ENCODE measurements around the gene MCTP1.
"Not testable (repeated sequence)": the region's sequence is repeated elsewhere in the genome, so short reads cannot be mapped to it uniquely, and the experiment has no call there.

MCTP1 gene

DNA sequence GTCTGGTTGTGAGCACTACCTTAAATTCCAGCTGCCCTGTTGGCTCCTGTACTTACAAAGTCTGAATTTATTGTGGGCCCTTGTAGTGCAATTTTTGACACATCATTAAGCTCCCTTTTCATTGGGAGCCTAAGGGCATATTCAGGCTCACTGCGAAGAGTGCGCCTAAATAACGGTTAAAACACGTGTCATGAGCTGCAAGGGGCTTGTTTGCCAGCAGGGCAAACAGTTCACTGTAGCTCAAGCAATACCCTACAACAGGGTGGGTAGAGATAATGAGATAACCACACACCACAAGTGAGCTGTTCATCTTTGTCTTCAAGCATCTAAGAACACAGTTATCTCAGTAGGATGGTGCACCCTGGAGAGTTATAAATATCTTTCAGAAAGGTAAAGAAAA is 452.2 kb downstream of the MCTP1 start:
- FAIRE-seq (no peak), DNase-seq (ENCODE audit: low spot score) (no peak)

DNA sequence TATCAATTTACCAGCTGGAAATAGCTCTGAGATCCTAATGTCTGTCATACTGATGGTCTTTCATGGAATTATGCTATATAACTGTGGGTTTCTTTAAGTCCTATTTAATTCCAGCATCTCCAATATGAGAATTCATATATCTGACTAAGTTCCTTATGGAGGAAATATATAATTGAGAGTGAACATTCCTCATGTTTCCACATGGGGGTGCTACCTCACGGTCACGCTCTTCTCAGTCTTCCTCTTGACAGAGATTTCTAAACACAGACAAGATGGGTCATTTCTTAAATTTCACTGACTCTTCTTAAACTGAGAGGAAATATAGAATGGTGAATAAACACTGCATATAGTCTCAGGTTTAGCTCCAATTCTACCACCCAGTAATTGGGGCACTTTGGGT is 454.4 kb downstream of the MCTP1 start:
- no peak for DNase-seq (ENCODE audit: low spot score)
- no peak for FAIRE-seq

DNA sequence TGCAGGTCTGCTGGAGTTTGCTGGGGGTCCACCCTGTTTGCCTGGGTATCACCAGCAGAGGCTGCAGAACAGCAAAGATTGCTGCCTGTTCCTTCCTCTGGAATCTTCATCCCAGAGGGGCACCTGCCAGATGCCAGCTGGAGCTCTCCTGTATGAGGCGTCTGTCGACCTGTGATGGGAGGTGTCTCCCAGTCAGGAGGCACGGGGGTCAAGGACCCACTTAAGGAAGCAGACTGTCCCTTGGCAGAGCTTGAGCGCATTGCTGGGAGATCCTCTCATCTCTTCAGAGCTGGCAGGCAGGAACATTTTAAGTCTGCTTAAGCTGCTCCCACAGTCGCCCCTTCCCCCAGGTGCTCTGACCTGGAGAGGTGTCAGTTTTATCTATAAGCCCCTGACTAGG is 456.7 kb downstream of the MCTP1 start:
- not testable (repeated sequence) for FAIRE-seq; DNase-seq (ENCODE audit: low spot score)

DNA sequence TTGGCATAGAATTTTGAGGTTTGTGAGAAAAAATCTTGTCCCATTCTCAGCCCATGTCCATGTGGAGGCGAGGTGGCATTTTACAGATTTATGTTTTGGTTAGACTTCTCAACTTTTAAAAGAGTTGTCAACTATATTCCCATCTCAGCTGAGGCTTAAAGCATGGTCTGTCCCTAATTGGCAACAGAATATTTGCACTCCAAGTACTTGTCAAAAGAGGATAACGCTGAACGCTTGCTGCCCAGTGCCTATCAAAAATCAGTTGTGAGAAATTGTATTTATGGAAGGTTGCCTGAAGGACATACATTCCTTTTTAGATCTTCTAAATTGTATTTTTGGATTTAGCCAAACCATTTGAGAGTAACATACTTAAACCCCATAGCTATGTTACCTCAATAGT is 464.4 kb downstream of the MCTP1 start:
- FAIRE-seq (no peak), DNase-seq (ENCODE audit: low spot score) (no peak)

DNA sequence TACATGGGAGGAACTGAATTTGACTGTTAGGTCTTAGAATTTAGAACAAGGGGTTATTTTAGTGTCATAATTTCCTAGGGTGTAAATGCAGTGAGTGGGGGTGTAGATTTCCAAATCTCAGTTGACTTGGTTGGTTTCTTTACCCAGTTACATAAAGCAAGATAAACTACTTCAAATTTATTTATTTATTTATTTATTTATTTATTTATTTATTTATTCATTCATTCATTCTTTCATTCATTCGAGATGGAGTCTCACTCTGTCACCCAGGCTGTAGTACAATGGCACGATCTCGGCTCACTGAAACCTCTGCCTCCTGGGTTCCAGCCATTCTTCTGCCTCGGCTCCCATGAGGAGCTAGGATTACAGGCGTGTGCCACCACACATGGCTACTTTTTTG is 466.0 kb downstream of the MCTP1 start:
- FAIRE-seq (no peak), DNase-seq (ENCODE audit: low spot score) (no peak)

DNA sequence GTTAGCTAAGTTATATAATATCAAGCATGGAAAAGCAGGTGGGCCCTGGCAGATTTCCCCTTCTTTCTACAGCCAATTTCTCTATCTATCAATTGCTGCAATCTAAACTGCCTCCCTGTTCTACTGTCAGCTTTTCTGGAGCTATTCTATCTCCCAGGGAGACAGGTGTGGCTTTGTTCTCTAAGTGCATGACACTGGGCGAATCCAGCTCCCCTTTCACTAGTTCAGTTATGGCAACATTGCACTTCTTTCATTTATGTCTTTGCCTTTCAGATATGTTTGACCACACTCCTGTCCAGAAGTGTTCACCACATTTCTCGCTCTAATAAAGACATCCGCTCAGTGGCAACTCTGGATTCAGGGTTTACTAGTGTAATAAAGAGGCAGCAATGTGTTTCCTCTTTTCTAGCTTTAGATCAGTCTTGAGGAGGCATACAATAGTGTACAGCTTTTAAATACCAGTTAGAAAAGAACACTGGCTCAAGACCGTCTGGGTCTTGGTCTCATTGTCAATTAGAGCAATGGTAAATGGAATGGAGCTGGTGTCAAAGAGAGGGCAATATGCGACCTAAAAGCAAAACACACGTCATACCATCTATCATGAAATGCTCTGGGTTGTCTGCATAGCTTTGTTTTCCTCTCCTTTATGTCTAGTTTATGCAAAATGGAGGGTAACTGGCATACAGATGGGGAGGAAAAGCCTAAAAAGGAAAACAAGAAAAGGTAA is 469.4 kb downstream of the MCTP1 start:
- FAIRE-seq (no peak), DNase-seq (ENCODE audit: low spot score) (no peak)

DNA sequence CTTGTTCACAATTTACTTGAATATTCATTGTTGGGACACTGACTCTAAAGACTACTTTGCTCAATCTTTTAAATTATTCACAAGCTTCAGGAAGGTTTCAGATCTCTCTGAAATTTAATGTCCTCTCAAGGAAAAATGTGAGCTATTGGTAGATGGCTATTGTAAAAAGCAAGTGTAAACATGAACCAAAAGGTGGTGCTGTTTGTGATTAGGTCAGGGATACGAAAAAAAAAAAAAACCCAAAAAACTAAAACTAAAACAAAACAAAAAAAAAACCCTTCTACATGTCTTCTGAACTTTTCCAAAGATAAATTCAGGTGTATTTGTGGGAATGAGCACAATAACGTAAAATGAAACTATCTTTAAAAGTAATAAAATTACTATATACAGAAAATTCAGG is 472.7 kb downstream of the MCTP1 start:
- no peak for FAIRE-seq
- DNase-seq (ENCODE audit: low spot score): no peak

DNA sequence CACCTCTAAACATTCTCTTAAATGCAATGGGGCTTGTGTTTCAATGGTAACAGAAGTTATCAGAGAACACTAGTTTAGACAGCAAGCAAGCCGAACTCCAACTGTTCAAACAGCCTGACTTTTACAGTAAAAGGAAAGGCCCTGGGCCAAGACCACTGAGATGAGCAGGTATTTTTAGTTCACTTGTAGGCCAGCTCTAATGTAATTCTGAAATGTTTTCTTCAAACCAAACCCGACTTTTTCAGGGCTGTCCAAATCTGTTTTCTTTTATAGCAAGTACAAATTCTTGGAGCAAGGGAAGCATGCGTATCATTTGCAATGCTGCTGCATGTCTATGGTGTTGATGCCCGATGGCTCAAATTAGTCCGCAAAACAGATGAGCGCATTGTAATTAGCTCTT is 473.6 kb downstream of the MCTP1 start:
- peak; percentile 35 for FAIRE-seq
- no peak for DNase-seq (ENCODE audit: low spot score)

DNA sequence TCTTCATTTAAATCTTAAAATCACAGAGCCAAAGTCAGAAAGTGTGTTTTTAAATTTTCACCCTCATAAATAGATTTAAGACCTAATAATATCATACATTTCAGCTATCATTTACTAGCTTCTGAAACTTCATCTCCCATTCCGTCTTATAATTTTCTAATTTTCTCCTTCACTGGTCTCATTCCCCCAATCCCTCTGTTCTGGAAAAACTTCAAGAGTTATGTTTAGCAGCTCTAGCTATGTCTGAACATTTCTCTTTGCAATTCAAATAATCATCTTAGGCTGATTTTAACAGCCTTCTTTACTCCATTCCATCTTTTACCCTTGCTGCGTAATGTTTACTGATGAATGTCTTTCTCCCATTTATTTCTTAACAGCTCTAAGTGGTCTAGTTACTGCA is 474.0 kb downstream of the MCTP1 start:
- FAIRE-seq: no peak
- DNase-seq (ENCODE audit: low spot score): no peak

DNA sequence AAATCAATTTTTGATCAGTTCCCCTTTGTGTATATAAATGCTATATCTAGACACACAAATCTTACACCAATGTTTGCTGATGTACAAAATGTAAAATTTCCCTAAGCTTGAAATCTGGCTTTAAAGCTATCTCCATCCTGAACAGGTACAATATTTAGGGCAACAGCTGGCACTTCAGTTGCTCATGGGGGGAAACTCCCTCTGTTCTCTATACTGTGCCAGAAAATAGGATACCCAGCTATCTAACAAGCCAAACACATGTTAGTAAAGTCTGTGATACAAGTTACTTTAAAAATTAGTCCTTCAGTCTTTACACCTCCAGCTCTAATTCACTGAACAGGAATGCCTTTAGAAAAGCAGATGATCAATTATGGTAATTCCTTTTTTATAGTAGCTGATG is 474.6 kb downstream of the MCTP1 start:
- DNase-seq (ENCODE audit: low spot score) (no peak), FAIRE-seq (no peak)

- FAIRE-seq: no peak
- DNase-seq (ENCODE audit: low spot score): no peak
Measured at GRCh38 chr5:94808497-94808896, 476.4 kb downstream of the MCTP1 start.

- FAIRE-seq (no peak), DNase-seq (ENCODE audit: low spot score) (no peak)
Measured at GRCh38 chr5:94807985-94808384, 476.9 kb downstream of the MCTP1 start.

DNA sequence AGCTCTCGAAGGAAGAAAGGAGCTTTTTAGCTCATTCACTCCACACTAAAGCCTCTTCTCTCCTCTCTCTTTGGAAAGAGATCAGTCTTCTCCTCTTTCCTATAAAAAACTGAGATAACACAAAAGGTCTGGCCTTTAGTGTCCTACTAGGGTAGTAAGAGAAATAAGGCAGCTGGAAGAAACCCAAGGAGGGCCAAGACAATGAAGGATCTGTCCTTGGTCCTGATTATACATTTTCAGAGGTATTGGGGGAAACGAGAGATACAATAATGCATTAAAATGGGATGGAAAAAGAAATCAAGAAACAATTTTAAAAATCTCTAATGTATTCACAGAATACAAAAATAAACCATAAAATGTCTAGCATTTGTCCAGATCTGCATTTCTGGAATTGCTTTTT is 482.4 kb downstream of the MCTP1 start:
- DNase-seq (ENCODE audit: low spot score) (no peak), FAIRE-seq (no peak)

- DNase-seq (ENCODE audit: low spot score) (no peak), FAIRE-seq (no peak)
Measured at GRCh38 chr5:94796586-94796985, 488.3 kb downstream of the MCTP1 start.

DNA sequence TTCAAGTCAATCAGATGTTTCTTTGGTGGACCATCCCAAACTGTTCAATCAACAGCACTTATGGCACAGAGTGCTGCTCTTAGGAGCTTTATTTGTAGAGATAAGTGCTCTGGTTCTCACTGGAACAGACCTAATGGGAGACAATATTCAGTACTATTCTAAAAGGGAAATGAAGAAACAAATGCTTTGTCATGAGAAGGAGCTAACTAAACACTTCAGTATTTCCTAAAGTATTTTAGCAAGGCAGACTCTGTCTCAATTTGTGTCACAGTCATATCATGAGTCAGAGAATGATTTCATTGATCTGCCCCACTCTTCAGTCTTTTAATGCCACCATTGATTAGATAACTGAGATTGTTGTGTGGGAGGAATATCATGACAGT is 491.1 kb downstream of the MCTP1 start:
- DNase-seq (ENCODE audit: low spot score): no peak
- no peak for FAIRE-seq

- DNase-seq (ENCODE audit: low spot score) (peak; percentile 27), FAIRE-seq (no peak)
Measured at GRCh38 chr5:94793113-94793815, 491.6 kb downstream of the MCTP1 start.

DNA sequence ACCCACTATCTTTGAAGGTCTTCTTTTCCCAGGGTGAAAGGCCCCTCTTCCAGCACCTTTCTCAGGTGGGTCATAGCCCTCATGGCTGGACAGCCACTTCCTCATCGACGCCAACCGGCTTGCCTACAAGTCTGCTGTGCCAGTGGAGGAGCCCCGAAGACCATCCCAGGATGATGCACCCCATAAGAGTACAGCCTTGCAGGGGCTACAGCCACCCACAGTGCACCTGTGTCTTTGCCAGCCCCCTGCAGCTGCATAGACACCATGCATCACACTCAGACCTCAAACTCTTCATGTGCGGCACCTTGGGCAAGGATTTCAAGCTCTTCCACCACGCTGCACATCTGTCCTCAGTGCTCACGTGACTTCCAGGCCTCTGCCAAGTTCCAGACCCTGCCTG is 493.1 kb downstream of the MCTP1 start:
- DNase-seq (ENCODE audit: low spot score) (no peak), FAIRE-seq (no peak)

GRCh38 chr5:94788527-94788926 is 496.4 kb downstream of the MCTP1 start:
- DNase-seq (ENCODE audit: low spot score) (peak; percentile 20), FAIRE-seq (no peak)

DNA sequence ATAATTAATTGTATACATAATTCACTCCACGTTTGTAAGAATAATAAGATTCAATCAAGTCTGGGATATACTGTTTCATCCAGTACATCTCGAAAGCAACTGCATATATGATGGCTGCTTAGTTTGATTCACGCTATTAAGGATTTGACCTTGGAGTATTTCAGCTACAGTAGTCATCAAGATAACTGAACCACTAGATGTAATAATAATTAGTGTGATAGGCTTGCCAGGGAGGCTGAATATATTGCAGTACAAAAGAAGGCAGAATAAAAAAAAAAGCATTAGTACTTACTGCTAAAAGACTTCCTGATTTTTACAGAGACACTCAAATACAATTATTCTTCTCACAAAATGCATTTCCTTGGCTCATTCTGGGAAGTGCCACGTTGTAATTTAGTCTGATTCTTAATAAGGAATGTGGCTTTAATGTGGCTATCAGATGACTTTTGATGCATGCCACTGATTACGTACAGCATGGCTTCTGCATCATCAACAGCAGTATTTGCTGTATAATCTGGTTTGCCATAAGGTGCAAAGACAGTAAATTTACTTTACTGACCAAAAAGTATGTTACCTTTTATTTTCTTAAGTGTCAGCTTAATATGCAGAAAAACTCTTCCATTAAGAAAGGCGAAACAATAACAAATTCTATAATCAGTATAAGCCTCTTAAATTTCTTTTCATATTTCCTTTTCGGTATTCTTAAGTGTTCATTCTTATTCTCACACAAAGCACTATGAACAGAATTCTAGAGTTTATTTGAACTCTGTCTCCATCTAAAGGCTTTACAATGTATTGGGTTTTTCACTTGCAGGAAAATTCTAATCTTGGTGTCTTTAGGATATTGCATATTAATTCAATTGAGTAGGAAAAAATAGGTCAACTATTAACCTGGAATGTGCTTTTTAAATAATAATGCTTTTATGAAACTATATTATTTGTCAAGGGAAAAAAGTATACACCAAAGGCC is 500.1 kb downstream of the MCTP1 start:
- DNase-seq (ENCODE audit: low spot score) (no peak), FAIRE-seq (no peak)

GRCh38 chr5:94782383-94782782 is 502.5 kb downstream of the MCTP1 start:
- FAIRE-seq (no peak), DNase-seq (ENCODE audit: low spot score) (no peak)

- DNase-seq (ENCODE audit: low spot score) (no peak), FAIRE-seq (no peak)
Measured at GRCh38 chr5:94779684-94780083, 505.2 kb downstream of the MCTP1 start.

GRCh38 chr5:94778732-94779131 is 506.2 kb downstream of the MCTP1 start:
- DNase-seq (ENCODE audit: low spot score) (no peak), FAIRE-seq (no peak)
